NT2/D1 (cell line): ENCODE measurements around the gene SPINK1.
"Not testable (repeated sequence)": the region's sequence is repeated elsewhere in the genome, so short reads cannot be mapped to it uniquely, and the experiment has no call there.

ENCODE experiments used
- DNase-seq: peaks from one replicate; pipeline ENCODE4 v3.0.0-alpha.2; 2011; ENCODE audit warnings: low read depth, low spot score
- H3K27me3 ChIP-seq: 2 replicates; pipeline ENCODE4 v1.6.0; 2011; ENCODE audit warnings: mild to moderate bottlenecking; ENCODE audit not compliant: insufficient read length, insufficient read depth
- H3K36me3 ChIP-seq: 2 replicates; pipeline ENCODE4 v1.6.1; 2011; ENCODE audit warnings: mild to moderate bottlenecking, low read length, mixed read lengths; ENCODE audit not compliant: insufficient read depth, insufficient read length
- H3K4me1 ChIP-seq: 2 replicates; pipeline ENCODE4 v1.5.1; 2011; ENCODE audit not compliant: insufficient read depth, insufficient read length
- H3K4me3 ChIP-seq: 2 replicates; pipeline ENCODE4 v1.5.1; 2011; ENCODE audit warnings: low read depth; ENCODE audit not compliant: insufficient read length
- H3K9ac ChIP-seq: 2 replicates; pipeline ENCODE4 v1.6.0; 2011; ENCODE audit warnings: low read depth; ENCODE audit not compliant: insufficient read length
- H3K9me3 ChIP-seq: 2 replicates; pipeline ENCODE4 v1.5.1; 2011; ENCODE audit warnings: mild to moderate bottlenecking, low read length; ENCODE audit not compliant: insufficient read depth
- SUZ12 ChIP-seq: IDR thresholded peaks from 2 replicates; pipeline ENCODE4 v1.6.1; 2011; ENCODE audit not compliant: insufficient read length, insufficient read depth; ENCODE audit errors: extremely low read depth
- YY1 ChIP-seq: IDR thresholded peaks from 2 replicates; pipeline ENCODE4 v1.6.1; 2011; ENCODE audit not compliant: insufficient read length, insufficient read depth
- ZNF274 ChIP-seq: IDR thresholded peaks from 2 replicates; pipeline ENCODE4 v1.6.1; 2011; ENCODE audit warnings: mild to moderate bottlenecking, low read depth, low read length

The SPINK1 gene

DNA sequence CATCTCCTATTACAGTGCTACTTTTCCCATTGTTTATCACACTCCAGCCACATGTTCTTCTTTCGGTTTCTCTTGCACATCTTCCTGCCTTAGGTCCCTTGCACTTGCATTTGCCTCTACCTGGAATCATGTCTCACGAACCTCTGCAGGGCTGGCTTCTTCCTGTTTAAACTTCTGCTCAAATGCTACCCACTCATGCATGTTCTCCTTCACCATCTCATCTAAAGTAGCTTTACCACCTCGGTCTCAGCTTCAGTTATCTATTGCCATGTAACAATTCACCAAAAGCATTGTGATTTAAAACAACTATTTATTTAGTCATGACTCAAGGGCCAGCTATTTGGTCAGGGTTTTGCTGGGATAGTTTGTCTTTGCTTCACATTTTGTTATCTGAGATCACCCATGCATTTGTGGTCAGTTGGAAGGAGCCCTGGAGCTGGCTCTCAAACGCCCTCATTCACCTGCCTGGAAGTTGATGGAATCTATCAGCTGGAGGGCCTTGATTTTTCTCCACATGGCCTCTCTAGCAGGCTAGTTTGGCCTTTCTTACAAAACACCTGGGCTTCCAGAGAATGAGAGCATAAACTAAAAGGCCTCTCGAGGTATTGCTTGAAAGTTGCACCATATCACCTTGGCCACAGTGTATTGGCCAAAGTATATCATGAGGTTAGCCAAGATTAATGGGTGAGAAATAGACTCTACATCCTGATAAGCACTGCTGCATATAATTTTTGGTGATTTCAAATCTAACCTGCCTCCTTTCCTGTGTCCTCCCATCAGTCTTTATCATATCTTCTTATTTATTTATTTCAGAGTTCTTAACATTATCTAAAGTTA lies 21.4 kb downstream of the SPINK1 start:
- TF ChIP-seq ZNF274: no peak
- TF ChIP-seq YY1: no peak
- TF ChIP-seq SUZ12: no peak
- Histone ChIP-seq H3K4me1 (no peaks in the 10 kb centered on the region), H3K36me3 (no peaks in the 10 kb centered on the region), H3K4me3 (no peak overlapping the region), H3K27me3 (no peaks in the 10 kb centered on the region), H3K9ac (no peak overlapping the region), H3K9me3 (no peaks in the 10 kb centered on the region)
- DNase-seq: no peak

DNA sequence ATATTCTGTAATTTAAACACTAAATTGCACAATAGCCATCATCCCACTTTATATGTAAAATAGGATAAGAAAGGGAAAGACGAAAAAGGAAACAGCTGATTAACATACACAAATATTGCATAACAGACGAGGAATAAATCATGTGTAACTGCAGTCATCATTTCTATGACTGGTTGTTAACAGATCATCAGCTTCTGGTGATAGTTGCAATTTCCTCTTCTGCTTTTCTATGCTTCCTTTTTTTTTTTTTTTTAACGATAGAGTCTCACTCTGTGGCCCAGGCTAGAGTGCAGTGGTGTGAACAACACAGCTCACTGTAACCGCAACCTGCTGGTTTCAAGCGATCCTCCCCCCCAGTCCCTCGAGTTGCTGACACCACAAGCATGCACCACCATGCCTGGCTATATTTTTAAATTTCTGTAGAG lies 26.4 kb downstream of the SPINK1 start:
- H3K27me3 ChIP-seq: no peaks in the 10 kb centered on the region
- no peak overlapping the region for H3K9ac ChIP-seq
- H3K9me3 ChIP-seq: no peaks in the 10 kb centered on the region
- no peak for TF ChIP-seq SUZ12
- no peak overlapping the region for H3K4me3 ChIP-seq
- no peaks in the 10 kb centered on the region for H3K36me3 ChIP-seq
- DNase-seq: no peak
- H3K4me1 ChIP-seq: no peaks in the 10 kb centered on the region

DNA sequence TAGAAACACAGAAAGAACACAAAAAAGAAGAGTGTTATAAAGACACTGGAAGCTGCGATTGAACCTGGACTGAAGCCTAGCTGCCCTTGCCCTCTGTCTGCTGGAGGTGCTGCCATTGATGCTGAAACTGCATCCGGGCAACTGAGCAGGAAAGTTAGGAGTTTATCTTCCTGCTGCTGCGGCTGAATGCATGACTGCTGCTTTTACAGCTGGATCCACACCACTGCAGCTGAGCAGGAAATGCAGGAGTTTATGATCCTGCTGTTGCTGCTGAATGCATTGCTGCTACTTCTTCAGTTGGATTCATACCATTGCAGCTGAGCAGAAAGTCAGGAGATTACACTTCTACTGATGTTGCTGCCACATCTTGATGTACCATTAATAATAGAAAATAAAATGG lies 27.1 kb downstream of the SPINK1 start:
- H3K27me3 ChIP-seq: no peaks in the 10 kb centered on the region
- H3K36me3 ChIP-seq: no peaks in the 10 kb centered on the region
- H3K4me3 ChIP-seq: no peak overlapping the region
- no peak for TF ChIP-seq SUZ12
- TF ChIP-seq ZNF274: no peak
- no peak for TF ChIP-seq YY1
- no peaks in the 10 kb centered on the region for H3K4me1 ChIP-seq
- H3K9me3 ChIP-seq: no peaks in the 10 kb centered on the region
- DNase-seq: no peak
- H3K9ac ChIP-seq: no peak overlapping the region

DNA sequence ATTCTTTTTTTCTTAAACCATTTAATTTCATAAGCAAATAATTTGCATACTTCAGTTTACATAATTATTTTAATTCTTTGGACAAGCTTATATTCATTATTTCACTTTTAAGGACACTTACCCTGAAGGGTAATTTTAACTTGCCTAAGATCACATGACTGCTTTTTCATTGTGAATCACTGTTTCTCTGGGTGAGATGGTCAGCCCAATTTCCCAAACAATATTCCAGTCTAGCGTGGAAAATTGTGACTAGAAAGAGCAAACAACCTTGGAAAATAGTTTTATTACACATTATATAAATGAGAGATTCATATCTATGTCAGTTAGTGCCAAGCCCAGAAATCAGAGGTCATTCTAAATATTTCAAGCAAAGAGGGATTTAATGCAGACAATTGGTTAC lies 27.5 kb downstream of the SPINK1 start:
- Histone ChIP-seq H3K9ac (no peak overlapping the region), H3K4me3 (no peak overlapping the region), H3K4me1 (no peaks in the 10 kb centered on the region), H3K36me3 (no peaks in the 10 kb centered on the region), H3K27me3 (no peaks in the 10 kb centered on the region), H3K9me3 (no peaks in the 10 kb centered on the region)
- DNase-seq: no peak
- no peak for TF ChIP-seq ZNF274
- TF ChIP-seq SUZ12: no peak
- no peak for TF ChIP-seq YY1

DNA sequence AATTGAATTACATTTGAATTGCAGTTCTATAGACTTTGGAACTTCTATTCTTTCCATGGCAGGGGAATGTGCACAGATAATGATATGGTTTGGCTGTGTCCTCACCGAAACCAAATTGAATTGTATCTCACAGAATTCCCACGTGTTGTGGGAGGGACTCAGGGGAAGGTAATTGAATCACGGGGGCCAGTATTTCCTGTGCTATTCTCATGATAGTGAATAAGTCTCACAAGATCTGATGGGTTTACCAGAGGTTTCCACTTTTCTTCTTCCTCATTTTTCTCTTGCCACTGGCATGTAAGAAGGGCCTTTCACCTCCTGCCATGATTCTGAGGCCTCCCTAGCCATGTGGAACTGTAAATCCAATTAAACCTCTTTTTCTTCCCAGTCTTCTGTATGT lies 28.3 kb downstream of the SPINK1 start:
- H3K36me3 ChIP-seq, H3K9ac ChIP-seq, H3K4me3 ChIP-seq, H3K27me3 ChIP-seq, H3K4me1 ChIP-seq, H3K9me3 ChIP-seq, DNase-seq: not testable (repeated sequence)

DNA sequence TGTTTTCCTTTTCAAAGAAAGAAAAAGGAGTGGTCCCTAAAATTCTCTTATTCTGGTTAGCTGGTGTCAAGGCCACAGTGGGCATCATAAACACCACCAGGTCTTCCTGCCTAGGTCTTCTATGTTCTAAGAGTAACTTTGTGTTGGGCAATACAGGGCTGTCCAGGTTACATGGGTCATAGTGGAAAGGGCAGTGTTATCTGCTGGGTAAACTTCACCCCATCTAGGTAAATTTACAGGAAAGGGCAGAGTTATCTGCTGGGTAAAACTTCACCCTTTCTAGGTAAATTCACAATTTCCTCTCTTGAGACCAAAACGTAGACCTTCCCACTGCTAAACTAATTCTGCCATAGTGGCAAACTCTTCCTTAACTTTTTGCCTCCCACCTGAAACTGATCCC lies 30.0 kb downstream of the SPINK1 start:
- H3K27me3 ChIP-seq: no peaks in the 10 kb centered on the region
- no peaks in the 10 kb centered on the region for H3K9me3 ChIP-seq
- no peaks in the 10 kb centered on the region for H3K4me1 ChIP-seq
- no peak overlapping the region for H3K9ac ChIP-seq
- H3K36me3 ChIP-seq: no peaks in the 10 kb centered on the region
- no peak for DNase-seq
- no peak overlapping the region for H3K4me3 ChIP-seq
- TF ChIP-seq SUZ12: no peak
- TF ChIP-seq YY1: no peak
- no peak for TF ChIP-seq ZNF274

DNA sequence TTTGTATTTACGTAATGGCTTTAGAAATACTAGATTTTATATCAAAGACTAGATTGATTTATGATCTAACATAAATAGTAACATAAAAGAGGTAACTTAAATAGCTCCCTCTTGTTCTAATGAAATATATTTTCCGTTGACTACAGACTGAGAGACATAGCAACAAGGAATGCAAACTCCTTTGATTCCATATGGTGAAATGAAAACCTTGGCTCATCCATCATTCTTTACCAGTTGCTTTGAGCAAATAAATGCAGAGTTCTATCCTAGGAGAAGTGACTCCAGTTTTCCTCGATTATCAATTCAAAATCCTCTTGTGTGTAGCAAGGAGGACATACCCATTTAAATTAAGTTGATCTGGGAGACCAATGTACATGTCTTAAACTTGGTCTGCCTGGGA lies 31.0 kb downstream of the SPINK1 start:
- no peak for DNase-seq
- TF ChIP-seq ZNF274: no peak
- TF ChIP-seq SUZ12: no peak
- no peak for TF ChIP-seq YY1
- no peaks in the 10 kb centered on the region for H3K27me3 ChIP-seq

DNA sequence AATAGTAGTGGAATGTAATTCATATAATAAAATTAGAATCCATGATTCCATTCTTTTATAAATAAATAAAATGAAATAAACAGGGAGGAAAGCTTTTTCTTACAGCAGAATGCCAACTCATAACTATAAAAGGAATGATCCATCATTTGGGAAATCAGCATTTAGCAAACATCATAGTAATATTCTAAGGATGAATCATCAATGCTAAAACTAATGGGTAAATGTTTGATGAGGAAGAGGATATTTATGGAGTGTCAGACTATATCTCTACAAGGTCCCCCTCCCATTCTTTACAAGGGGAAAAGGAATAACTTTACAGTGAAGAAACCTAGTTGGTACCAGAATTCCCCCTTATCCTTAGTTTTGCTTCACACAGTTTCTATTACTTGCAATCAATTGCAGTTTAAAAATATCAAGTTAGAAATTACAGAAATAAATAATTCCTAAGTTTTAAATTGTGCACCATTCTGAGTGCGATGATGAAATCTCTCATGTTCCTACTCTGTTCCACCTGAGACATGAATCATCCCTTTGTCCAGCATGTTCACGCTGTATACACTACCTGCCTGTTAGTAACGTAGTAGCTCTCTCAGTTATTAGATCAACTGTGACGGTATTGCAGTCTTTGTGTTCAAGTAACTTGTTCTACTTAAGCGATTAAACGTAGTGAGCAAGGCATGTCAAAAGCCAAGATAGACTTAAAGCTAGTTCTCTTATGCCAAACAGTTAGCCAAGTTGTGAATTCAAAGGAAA lies 34.7 kb downstream of the SPINK1 start:
- DNase-seq: no peak
- Histone ChIP-seq H3K4me3 (no peak overlapping the region), H3K27me3 (no peaks in the 10 kb centered on the region), H3K9me3 (no peaks in the 10 kb centered on the region), H3K9ac (no peak overlapping the region), H3K36me3 (no peaks in the 10 kb centered on the region), H3K4me1 (no peaks in the 10 kb centered on the region)
- no peak for TF ChIP-seq YY1
- TF ChIP-seq ZNF274: no peak
- no peak for TF ChIP-seq SUZ12

More for the DNA sequence above, 31.0 kb downstream of the SPINK1 start:
- Histone ChIP-seq H3K9ac (no peak overlapping the region), H3K36me3 (no peaks in the 10 kb centered on the region), H3K4me3 (no peak overlapping the region), H3K4me1 (no peaks in the 10 kb centered on the region), H3K9me3 (no peaks in the 10 kb centered on the region)
